22Rv1 (cell line): ENCODE results near the gene DSCAML1.

Experiments used
- H3K27ac ChIP-seq: fragments of 450-650 bp; 2 replicates; pipeline ENCODE4 v1.5.1; 2017
- CTCF ChIP-seq: fragments of 450-650 bp; IDR thresholded peaks from 2 replicates; pipeline ENCODE4 v1.5.1; 2017; ENCODE audit warnings: mild to moderate bottlenecking
- ZFX ChIP-seq: fragments of 450-650 bp; IDR thresholded peaks from 2 replicates; pipeline ENCODE4 v1.6.1; 2017; ENCODE audit warnings: antibody characterized with exemption, borderline replicate concordance

DSCAML1 gene

GRCh38 chr11:117502015-117502778 is 294.8 kb downstream of the DSCAML1 start:
- TF ChIP-seq ZFX (no peak), CTCF (no peak)
- H3K27ac ChIP-seq: no peak overlapping the region

GRCh38 chr11:117501237-117501898 is 295.6 kb downstream of the DSCAML1 start:
- H3K27ac ChIP-seq: no peak overlapping the region
- TF ChIP-seq ZFX (no peak), CTCF (no peak)

- H3K27ac ChIP-seq: no peak overlapping the region
- no peak for TF ChIP-seq ZFX
- no peak for TF ChIP-seq CTCF
These were observed 298.2 kb downstream of the DSCAML1 start for GRCh38 chr11:117498791-117499190.

DNA sequence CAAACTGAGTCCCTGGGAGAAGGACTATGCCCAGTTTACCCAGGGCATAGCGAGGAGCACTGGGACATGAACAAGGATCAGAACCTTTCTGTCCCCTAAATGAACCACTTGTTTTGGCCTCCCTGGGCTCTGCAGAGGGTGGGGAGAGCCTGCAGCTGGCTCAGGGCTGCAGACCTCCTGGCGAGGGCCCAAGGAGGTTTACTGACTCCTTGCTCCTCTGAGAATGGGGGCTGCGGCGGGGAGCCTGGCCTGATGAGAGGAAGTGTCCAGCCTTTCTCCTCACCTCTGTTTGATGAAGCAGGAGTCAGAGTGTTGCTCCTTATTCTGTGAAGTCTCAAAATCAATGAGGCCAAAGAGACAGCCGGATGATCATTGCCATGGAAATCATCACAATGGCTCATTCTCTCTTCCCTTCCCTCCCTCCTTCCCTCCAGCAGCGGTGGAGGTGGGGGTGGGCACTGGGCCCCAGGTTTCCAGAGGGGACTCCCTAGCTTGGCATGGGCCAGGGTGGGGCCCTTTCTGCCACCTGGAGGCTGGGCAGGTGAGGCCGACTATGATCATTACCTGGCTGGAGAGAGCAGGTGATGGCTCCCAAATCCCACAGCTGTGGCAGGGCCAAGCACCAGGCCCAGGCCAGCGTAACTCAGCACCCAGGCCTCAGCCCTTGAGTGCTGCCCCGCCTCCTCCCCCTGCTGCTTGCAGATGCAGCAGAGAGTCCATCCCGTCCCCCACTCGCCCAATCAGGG is 299.6 kb downstream of the DSCAML1 start:
- H3K27ac ChIP-seq: no peak overlapping the region
- TF ChIP-seq CTCF (no peak), ZFX (no peak)

GRCh38 chr11:117495357-117495756 is 301.7 kb downstream of the DSCAML1 start:
- no peak for TF ChIP-seq CTCF
- no peak for TF ChIP-seq ZFX

DNA sequence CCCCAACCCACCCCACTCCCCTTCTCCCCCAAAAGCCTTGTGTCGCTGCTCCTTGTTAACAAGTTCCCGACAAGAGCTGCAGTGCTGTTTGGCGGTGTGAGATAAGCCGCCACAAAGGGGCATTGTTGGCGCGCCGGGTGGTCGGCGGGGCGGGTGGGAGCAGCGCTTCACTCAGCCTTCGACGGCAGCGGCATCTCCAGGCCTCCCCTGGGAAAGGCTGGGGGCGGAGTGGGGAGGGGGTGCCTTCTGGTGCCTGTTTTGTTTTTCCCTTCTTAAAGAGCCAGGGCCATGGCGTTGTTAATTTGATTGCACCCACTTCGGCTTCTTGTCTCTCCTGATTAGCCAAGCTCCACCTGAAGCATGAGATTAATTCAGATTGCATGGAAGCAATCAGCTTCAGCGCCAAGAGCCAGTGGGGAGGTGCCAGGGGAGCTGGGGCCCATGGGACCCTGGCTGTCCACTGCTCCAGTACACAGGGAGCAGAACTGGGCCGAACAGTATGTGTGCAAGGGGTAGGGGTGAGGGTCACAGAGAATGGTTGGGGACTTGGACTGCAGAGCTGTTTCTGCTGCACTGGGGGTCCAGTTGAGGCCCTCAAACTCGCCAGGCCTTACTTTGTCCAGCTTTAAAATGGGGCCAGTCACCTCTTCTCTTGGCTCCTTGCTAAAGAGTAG is 304.3 kb downstream of the DSCAML1 start:
- TF ChIP-seq ZFX (no peak), CTCF (no peak)
- no peak overlapping the region for H3K27ac ChIP-seq

More at GRCh38 chr11:117495357-117495756, 301.7 kb downstream of the DSCAML1 start:
- H3K27ac ChIP-seq: no peak overlapping the region
